Body of pancreas (tissue), 4 donors: ENCODE data around the gene RAP1GDS1.

ENCODE experiments used
- POLR2A ChIP-seq, 3 donors: fragments of 450-650 bp; IDR thresholded peaks; one replicate each; pipeline ENCODE4 v1.6.1; 2016; ENCODE audit warnings: antibody characterized with exemption in 3 of 3, mild to moderate bottlenecking in 2 of 3
- TF ChIP-seq, protein P1 (sequence below), 7 experiments: fragments of 450-650 bp in 4 of 7; fragments of 200-600 bp in 3 of 7; sonication (generic) in 3 of 7; IDR thresholded peaks; one replicate each; pipeline ENCODE4 v1.5.1; 2016 to 2019; ENCODE audit warnings: antibody characterized with exemption in 7 of 7

- TF ChIP-seq, protein P1, sequence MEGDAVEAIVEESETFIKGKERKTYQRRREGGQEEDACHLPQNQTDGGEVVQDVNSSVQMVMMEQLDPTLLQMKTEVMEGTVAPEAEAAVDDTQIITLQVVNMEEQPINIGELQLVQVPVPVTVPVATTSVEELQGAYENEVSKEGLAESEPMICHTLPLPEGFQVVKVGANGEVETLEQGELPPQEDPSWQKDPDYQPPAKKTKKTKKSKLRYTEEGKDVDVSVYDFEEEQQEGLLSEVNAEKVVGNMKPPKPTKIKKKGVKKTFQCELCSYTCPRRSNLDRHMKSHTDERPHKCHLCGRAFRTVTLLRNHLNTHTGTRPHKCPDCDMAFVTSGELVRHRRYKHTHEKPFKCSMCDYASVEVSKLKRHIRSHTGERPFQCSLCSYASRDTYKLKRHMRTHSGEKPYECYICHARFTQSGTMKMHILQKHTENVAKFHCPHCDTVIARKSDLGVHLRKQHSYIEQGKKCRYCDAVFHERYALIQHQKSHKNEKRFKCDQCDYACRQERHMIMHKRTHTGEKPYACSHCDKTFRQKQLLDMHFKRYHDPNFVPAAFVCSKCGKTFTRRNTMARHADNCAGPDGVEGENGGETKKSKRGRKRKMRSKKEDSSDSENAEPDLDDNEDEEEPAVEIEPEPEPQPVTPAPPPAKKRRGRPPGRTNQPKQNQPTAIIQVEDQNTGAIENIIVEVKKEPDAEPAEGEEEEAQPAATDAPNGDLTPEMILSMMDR (IDR thresholded peaks at IDR 0.05), result no peak
- no peak for TF ChIP-seq POLR2A (IDR thresholded peaks at IDR 0.05)
Measured at GRCh38 chr4:98416844-98417243, 155.7 kb downstream of the RAP1GDS1 start.
